ENCODE measurements around the gene TMEM14A.
"Not testable (repeated sequence)": the region's sequence is repeated elsewhere in the genome, so short reads cannot be mapped to it uniquely, and the experiment has no call there.

TMEM14A gene

DNA sequence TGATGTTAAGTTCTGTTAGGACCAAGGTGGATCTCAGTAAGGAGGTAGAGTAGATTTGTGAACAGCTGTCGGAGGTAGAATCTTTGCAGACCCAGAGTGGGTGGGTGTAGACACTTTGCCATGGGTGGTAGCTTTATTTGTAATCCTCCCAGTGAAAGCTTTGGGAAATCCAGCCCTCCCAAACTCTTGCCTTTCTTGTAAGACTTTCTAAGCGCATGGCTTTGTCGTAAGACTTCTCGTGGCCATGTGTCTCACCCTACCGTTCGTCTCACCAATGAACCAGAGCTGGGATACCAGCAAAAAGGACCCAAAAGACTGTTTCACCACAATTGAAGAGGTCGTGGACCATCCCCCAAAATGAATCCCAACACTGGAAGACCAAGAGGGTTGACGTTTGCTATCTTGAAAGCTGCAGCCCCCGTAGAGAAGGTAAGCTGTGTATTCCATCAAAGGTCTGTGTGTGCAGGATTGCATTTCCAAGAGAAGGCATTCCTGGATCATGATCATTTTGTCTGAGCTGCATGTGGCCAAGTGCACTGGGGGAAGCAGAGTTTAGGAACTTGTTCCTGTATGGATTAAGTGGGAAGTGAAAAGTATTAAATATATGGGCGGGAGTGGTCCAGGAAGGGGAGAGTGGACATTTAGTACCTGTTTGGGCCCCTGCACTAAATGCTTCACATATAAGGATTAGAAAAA is 5.8 kb upstream of the TMEM14A start:
- Mint-ChIP-seq H3K27me3 (no peaks in the 10 kb centered on the region), H3K36me3 (no peaks in the 10 kb centered on the region), H3K9me3 (no peaks in the 10 kb centered on the region), H3K4me3 (no peak overlapping the region), H3K4me1 (peaks cover 9 to 23% of the 10 kb centered on the region in 2 donors), H3K27ac (no peak overlapping the region)
- ATAC-seq (replicated peaks) (no peak), DNase-seq (no peak)

DNA sequence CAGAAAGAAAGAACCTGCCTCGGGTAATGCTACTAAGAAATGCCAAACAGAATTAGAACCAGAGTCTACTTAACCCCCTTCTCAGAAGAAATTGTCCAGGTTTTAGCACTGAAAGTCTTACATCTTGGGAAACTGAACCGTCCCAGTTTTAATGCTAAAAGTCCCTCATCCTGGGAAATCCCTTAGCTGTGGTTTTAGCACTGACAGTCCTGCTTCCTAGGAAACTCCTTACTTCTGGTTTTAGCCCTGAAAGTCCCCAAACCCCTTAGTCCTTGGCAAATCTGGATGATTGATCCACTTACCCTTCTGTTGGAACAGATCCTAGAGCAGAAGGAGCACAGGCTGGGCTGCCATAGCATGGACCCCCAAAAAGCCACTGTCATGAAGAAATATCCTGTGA is 4.8 kb upstream of the TMEM14A start:
- no peak overlapping the region for H3K27ac Mint-ChIP-seq
- H3K36me3 Mint-ChIP-seq, result no peaks in the 10 kb centered on the region
- ATAC-seq (replicated peaks) (no peak), DNase-seq (no peak)
- H3K4me3 Mint-ChIP-seq, result no peak overlapping the region
- no peaks in the 10 kb centered on the region for H3K27me3 Mint-ChIP-seq
- H3K9me3 Mint-ChIP-seq, result no peaks in the 10 kb centered on the region
- peaks cover 13 to 28% of the 10 kb centered on the region in 2 donors for H3K4me1 Mint-ChIP-seq

DNA sequence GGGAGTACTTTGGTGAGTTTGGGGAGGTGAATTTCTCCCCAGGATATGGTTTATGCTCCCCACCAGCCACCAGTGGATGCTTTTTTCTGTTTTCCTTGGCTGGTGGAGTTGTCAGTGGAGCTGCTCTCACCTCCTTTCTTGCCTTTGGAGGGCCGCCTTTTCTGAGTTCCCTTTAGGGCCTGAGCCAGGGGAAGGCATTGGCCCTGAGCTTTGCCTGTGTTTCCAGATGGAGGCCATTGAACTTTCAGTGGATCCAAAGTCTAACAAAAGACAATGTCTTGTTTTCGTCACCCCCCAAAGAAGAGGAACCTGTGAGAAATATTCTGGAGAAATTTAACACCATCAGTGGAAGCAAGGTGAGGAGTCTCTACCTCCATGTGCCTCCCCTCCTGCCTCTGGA is 4.4 kb upstream of the TMEM14A start:
- DNase-seq (no peak), ATAC-seq (replicated peaks) (no peak)
- H3K36me3 Mint-ChIP-seq, result no peaks in the 10 kb centered on the region
- H3K27ac Mint-ChIP-seq, result no peak overlapping the region
- H3K4me3 Mint-ChIP-seq, result no peak overlapping the region
- H3K27me3 Mint-ChIP-seq, result no peaks in the 10 kb centered on the region
- H3K4me1 Mint-ChIP-seq, result peaks cover 16 to 33% of the 10 kb centered on the region in 2 donors
- no peaks in the 10 kb centered on the region for H3K9me3 Mint-ChIP-seq

DNA sequence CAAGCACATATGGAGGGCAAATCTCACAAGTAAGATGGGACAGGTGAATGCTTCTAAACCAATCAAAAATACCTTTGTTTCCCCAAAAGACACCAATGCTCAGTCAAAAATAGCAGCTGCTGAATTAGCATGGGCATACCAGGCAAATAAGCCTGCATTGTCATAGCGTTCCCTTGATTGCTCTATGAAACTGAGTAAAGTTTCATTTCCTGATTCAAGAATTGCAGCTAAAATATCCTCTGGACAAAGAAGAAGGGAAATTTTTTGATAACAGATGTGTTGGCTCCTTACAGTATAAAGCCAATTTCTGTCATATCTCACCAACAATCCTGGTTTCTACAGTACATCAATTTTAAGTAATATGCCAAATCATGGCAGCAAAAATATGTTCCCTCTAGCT is 3.3 kb upstream of the TMEM14A start:
- Mint-ChIP-seq H3K27me3 (no peaks in the 10 kb centered on the region), H3K4me1 (peaks cover 25 to 43% of the 10 kb centered on the region in 2 donors), H3K36me3 (no peaks in the 10 kb centered on the region), H3K27ac (no peak overlapping the region), H3K4me3 (no peak overlapping the region), H3K9me3 (no peaks in the 10 kb centered on the region)
- DNase-seq (no peak), ATAC-seq (replicated peaks) (peak; percentile 33 to 45)

DNA sequence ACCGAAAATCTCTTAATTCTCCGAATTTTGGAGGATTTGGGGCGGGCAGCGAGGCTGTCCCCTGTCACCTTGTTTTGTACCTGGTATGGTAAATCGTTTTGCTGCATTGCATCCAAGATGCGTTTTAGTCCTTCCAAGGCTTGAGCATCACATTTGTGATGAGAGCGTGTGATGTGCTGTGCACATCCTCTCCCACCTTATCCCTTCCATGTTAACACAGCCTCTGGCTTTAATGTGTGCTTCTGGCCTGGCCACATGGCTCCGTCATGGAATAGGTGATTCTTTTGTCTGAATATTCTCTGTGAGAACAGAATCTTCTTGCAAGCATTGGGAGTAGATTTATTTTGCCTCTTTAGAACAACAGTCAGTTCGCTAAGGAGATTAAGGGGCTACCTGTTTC is 763 bp downstream of the TMEM14A start:
- no peaks in the 10 kb centered on the region for H3K27me3 Mint-ChIP-seq
- peaks cover 37 to 54% of the 10 kb centered on the region in 2 donors for H3K4me1 Mint-ChIP-seq
- peaks cover 10 to 11% of the 10 kb centered on the region in 2 donors for H3K36me3 Mint-ChIP-seq
- no peak for DNase-seq
- peak overlapping the region; percentile 91 to 96 for H3K4me3 Mint-ChIP-seq
- peaks cover 2 to 3% of the 10 kb centered on the region in 2 donors for H3K9me3 Mint-ChIP-seq
- peak overlapping the region; percentile 60 for H3K27ac Mint-ChIP-seq
- ATAC-seq (replicated peaks), result no peak

DNA sequence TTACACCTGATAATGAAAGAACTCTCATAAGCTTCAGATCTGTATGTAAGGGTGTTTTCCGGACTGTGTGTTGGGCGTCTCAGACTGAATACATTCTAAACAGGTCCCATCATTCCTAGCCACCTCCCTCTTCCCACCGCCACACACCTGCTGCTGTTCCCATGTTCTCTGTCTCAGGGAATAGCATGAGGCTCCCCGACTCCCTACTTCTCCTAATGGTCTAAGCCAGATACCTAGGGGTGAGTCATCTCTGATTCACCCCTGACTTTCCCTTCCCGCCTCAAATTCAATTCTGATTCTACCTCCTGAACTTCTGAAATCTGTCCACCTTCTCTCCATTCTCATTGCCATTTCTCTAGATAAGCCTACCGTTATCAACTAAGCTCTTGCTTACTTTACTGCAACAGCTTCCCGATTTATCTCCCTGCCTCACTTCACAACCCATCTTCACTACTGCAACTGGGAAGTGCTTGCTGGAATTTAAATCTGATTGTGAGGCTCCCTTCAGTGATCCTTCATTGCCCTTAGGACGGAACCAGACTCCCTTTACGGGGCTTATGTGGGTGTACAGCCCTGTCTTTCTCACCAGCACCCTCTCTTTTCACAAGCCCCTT is 1.6 kb downstream of the TMEM14A start:
- ATAC-seq (replicated peaks) (no peak), DNase-seq (no peak)
- peaks cover 32 to 49% of the 10 kb centered on the region in 2 donors for H3K4me1 Mint-ChIP-seq
- no peaks in the 10 kb centered on the region for H3K27me3 Mint-ChIP-seq
- H3K4me3 Mint-ChIP-seq, result no peak overlapping the region
- H3K36me3 Mint-ChIP-seq, result peaks cover 14 to 15% of the 10 kb centered on the region in 2 donors
- no peak overlapping the region for H3K27ac Mint-ChIP-seq
- peaks cover 2 to 3% of the 10 kb centered on the region in 2 donors for H3K9me3 Mint-ChIP-seq

DNA sequence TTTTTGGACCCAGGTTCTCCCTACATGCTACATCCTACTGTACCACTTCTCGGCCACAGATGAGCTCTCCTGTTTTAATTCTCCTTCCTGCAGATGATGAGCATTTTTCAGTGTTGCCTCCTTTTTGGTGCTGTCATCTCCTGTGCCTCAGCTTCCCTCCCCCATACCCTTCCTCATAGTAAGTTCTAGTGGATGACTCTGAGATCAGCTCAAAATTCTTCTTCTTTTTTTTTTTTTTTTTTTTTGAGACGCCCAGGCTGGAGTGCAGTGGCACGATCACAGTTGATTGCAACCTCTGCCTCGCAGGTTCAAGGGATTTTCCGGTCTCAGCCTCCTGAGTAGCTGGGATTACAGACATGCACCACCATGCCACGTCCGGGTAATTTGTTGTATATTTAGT is 3.8 kb downstream of the TMEM14A start:
- Mint-ChIP-seq H3K27ac (no peak overlapping the region), H3K27me3 (no peaks in the 10 kb centered on the region), H3K4me1 (peaks cover 30 to 38% of the 10 kb centered on the region in 2 donors), H3K9me3 (peaks cover 2 to 3% of the 10 kb centered on the region in 2 donors), H3K4me3 (no peak overlapping the region), H3K36me3 (peaks cover 18 to 20% of the 10 kb centered on the region in 2 donors)
- DNase-seq, result no peak
- no peak for ATAC-seq (replicated peaks)

DNA sequence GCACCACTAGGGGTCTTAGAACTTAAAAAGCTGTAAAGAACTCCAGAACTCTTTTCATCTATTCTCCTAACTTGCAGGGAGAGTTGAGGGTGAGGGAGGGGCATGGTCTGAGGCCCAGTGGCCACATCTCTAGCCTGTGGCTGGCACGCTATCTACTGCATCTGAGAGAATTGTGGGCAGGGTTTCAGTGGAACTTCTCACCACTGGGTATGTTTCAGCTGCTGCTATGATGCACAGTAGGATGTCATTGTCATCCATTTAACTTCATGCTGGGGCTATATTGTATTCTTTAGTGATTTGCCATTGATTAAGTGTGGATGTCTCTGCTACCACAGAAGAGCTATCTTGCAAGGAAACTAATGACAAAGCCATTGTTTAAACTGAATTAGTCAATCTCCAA is 4.5 kb downstream of the TMEM14A start:
- H3K4me1 Mint-ChIP-seq, result peaks cover 30 to 38% of the 10 kb centered on the region in 2 donors

DNA sequence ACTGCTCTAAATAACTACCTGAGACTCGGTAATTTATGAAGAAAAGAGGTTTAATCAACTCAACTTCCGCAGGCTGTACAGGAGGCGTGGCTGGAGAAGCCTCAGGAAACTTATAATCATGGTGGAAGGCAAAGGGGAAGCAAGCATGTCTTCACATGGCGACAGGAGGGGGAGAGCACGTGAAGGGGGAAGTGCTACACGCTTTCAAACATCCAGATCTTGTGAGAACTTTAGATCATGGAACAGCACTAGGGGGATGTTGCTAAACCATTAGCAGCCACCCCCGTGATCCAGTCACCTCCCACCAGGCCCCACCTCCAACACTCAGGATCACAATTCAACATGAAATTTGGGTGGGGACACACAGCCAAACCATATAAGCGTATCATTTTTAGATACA is 5.7 kb downstream of the TMEM14A start:
- DNase-seq, H3K27me3 Mint-ChIP-seq, H3K9me3 Mint-ChIP-seq: not testable (repeated sequence)
- peak in 1 of 2 donors; percentile 29 for ATAC-seq (replicated peaks)
- H3K27ac Mint-ChIP-seq, result peak overlapping the region; percentile 20
- peaks cover 21 to 26% of the 10 kb centered on the region in 2 donors for H3K4me1 Mint-ChIP-seq
- peak overlapping the region in 1 of 2 donors; percentile 7 for H3K4me3 Mint-ChIP-seq
- H3K36me3 Mint-ChIP-seq, result peaks cover 20% of the 10 kb centered on the region in 2 donors

More for the DNA sequence above, 4.5 kb downstream of the TMEM14A start:
- Mint-ChIP-seq H3K4me3 (no peak overlapping the region), H3K36me3 (peaks cover 18 to 20% of the 10 kb centered on the region in 2 donors), H3K27me3 (no peaks in the 10 kb centered on the region), H3K9me3 (peaks cover 2 to 3% of the 10 kb centered on the region in 2 donors), H3K27ac (no peak overlapping the region)
- no peak for DNase-seq
- no peak for ATAC-seq (replicated peaks)

DNA sequence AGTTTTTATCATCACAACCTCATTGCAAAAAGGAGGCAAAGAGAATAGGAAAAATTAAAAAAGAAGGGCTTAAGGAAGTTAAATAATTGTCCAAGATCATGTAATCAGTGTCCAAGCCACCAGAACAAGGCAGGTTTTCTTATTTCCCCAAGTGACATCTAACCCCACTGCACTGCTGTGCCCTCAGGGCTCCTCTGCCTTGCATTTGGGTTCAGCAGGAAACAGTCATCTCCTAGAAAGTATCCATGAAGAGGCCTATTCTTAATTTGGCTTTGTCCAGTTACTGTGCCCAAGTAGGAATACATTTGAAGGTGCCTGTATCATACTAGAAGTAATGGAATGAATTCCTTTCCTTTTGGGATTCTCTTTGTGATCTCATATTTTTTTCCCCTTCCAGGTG is 10.5 kb downstream of the TMEM14A start:
- DNase-seq (no peak), ATAC-seq (replicated peaks) (no peak)
- Mint-ChIP-seq H3K4me3 (no peak overlapping the region), H3K27me3 (no peaks in the 10 kb centered on the region), H3K27ac (no peak overlapping the region), H3K4me1 (peaks cover 6 to 12% of the 10 kb centered on the region in 2 donors), H3K36me3 (peaks cover 22 to 31% of the 10 kb centered on the region in 2 donors), H3K9me3 (peaks cover 0 to 2% of the 10 kb centered on the region in 2 donors)

DNA sequence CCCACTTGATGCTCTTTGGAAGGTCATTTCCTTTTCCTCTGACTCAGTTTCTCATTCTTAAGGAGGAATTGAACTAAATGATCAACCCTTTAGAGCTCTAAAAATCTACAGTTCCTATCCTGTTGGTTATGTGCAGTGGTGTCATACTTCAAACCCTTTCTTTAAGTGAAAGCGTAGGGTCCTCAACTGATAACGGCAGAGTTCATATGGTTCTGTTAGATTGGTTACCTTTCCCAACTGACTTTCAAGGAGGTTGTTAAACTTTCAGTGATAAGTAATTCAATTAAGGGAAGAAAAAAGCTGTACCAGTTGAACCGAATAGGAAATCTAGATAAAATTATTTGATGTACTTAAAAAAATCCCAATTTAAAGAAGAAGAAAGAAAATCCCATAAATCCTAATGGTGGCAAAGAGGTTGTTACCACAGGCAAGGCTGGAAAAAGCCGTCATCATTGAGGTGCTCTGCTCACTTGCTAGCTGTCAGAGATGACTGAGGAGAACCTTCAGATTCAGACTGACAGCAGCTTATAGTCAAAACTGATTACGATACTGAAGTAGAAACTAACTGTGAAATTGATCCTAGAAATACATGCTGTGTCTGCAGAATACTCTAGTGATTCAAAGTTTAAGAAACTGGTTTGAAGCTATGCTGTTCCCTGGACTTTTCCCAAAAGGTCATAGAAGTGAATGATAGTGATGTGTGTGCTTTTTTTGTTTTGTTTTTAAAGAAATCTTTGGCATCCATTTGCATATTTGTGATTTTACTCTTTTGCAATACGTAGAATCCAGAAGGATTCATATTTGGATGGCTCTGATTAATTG is 16.2 kb downstream of the TMEM14A start:
- DNase-seq (no peak), ATAC-seq (replicated peaks) (no peak)
- Mint-ChIP-seq H3K4me3 (no peak overlapping the region), H3K27me3 (no peaks in the 10 kb centered on the region), H3K4me1 (peaks cover 4 to 6% of the 10 kb centered on the region in 2 donors), H3K9me3 (no peaks in the 10 kb centered on the region), H3K36me3 (peaks cover 14 to 21% of the 10 kb centered on the region in 2 donors), H3K27ac (no peak overlapping the region)

DNA sequence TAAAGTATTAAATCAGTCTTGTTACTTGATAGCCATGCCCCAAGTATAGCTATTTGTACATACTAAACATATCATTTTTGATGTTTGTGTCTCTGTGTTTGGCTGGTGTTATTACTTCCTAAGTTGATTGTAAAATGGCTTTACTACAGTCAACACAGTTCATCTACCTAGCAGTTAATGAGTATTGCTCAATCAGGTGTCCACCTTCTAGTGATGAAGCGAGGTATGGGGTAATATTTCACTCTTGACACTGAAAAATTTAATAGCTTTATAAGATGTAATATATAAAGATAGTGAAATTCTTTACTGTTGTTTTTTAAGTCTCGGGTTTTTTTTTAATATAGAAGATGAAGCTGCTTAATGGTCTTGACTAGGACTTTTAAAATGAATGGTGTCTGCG is 18.9 kb downstream of the TMEM14A start:
- DNase-seq (no peak), ATAC-seq (replicated peaks) (no peak)
- H3K36me3 Mint-ChIP-seq, result peaks cover 8 to 12% of the 10 kb centered on the region in 2 donors
- H3K27ac Mint-ChIP-seq, result no peak overlapping the region
- H3K4me1 Mint-ChIP-seq, result peaks cover 3 to 4% of the 10 kb centered on the region in 2 donors
- no peak overlapping the region for H3K4me3 Mint-ChIP-seq
- H3K9me3 Mint-ChIP-seq, result no peaks in the 10 kb centered on the region
- no peaks in the 10 kb centered on the region for H3K27me3 Mint-ChIP-seq

DNA sequence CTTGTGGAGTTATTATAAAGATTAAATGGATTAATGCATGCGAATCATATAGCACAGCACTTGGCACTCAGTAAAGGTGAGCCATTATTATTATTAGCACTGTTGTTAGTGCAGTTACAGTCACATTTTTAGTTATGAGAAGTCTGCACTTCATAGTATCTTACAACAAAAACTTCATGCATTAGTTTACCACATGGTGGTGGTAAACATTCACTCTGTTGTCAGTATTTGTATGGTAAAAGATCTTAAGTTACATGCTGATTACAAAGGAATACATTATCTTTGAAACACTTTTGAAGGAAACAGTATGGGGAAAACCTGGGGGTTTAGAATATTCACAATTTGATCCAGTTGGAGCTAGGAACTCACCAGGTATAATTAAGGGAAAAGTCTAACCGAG is 20.8 kb downstream of the TMEM14A start:
- Mint-ChIP-seq H3K4me3 (no peak overlapping the region), H3K36me3 (peaks cover 4 to 9% of the 10 kb centered on the region in 2 donors), H3K9me3 (no peaks in the 10 kb centered on the region), H3K27ac (no peak overlapping the region), H3K27me3 (no peaks in the 10 kb centered on the region), H3K4me1 (no peaks in the 10 kb centered on the region)
- no peak for ATAC-seq (replicated peaks)
- DNase-seq, result no peak

DNA sequence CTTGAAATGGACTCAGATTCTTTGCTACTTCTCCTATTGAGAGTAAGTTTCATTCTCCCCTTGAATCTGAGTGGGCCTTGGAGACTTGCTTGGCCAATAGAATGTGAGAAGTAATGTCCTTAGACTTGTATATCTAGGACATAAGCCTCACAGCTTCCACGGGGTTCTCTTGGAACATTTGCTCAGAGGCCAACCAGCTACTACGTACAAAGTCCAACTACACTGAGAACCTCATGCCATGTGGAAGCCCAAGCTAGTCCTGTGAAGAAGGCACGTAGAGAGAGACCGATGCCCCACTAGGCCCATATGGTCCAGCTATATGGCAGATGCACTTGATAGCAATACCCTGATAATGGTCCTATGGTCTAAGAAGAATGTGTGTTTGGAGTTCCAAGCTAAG is 22.9 kb downstream of the TMEM14A start:
- Mint-ChIP-seq H3K9me3 (no peaks in the 10 kb centered on the region), H3K4me3 (no peak overlapping the region)

More for the DNA sequence above, 22.9 kb downstream of the TMEM14A start:
- Mint-ChIP-seq H3K36me3 (peaks cover under 1 to 4% of the 10 kb centered on the region in 2 donors), H3K27me3 (peaks cover 5 to 7% of the 10 kb centered on the region in 2 donors), H3K4me1 (no peaks in the 10 kb centered on the region), H3K27ac (no peak overlapping the region)
- DNase-seq, result no peak
- no peak for ATAC-seq (replicated peaks)
